HG03520 (cell line): ENCODE results near the gene ANKRD66.

Source experiments
- ATAC-seq: cut with Tn5 transposase; IDR thresholded peaks from one replicate; pipeline ENCODE4 v1.9.1; 2021; ENCODE audit warnings: mild to moderate bottlenecking, moderate library complexity; ENCODE audit not compliant: unreplicated experiment

Gene ANKRD66

GRCh38 chr6:46789434-46790354 is 43.0 kb downstream of the ANKRD66 start:
- ATAC-seq: no peak

GRCh38 chr6:46790355-46790874 is 43.7 kb downstream of the ANKRD66 start:
- ATAC-seq: no peak

- no peak for ATAC-seq
These were observed 45.9 kb downstream of the ANKRD66 start for GRCh38 chr6:46792635-46793034.

GRCh38 chr6:46793138-46793537 is 46.4 kb downstream of the ANKRD66 start, which contains the start of gene MEP1A:
MEP1A (plus strand) TSS chr6:46793389; CDS start chr6:46793399, 10 bp downstream.
- ATAC-seq: no peak

GRCh38 chr6:46794068-46794467 is 47.3 kb downstream of the ANKRD66 start:
- no peak for ATAC-seq

GRCh38 chr6:46795816-46796215 is 49.1 kb downstream of the ANKRD66 start:
- ATAC-seq: no peak

- no peak for ATAC-seq
These were observed 50.3 kb downstream of the ANKRD66 start for GRCh38 chr6:46796848-46797580.

- ATAC-seq: no peak
These were observed 52.9 kb downstream of the ANKRD66 start for GRCh38 chr6:46799657-46800056.

GRCh38 chr6:46808806-46809205 is 62.1 kb downstream of the ANKRD66 start:
- no peak for ATAC-seq
